Posterior cingulate gyrus (tissue), 11 donors: ENCODE measurements around the gene IFNG-AS1.

Source experiments
- DNase-seq, 10 donors: peaks; one replicate each; pipeline versions ENCODE4 v3.0.0 to v3.0.0-alpha.2; 2020 to 2021; ENCODE audit warnings: mixed read lengths in 3 of 10
- intact Hi-C: fragments of 100-400 bp; cut with DNase I; formaldehyde crosslinking; loops from one replicate; pipeline ENCODE4 v1.15.1; 2023

Gene IFNG-AS1

GRCh38 chr12:67991158-67991557 is 1.9 kb downstream of the IFNG-AS1 start:
- no peak for DNase-seq
- intact Hi-C loops, result no loop called here

GRCh38 chr12:67993143-67993542 is 3.9 kb downstream of the IFNG-AS1 start:
- DNase-seq, result no peak
- intact Hi-C loops, result no loop called here

GRCh38 chr12:67994046-67994445 is 4.8 kb downstream of the IFNG-AS1 start:
- DNase-seq, result no peak
- intact Hi-C loops, result no loop called here

- DNase-seq, result no peak
- intact Hi-C loops, result no loop called here
Observed at GRCh38 chr12:67996347-67996746, 7.1 kb downstream of the IFNG-AS1 start.

- intact Hi-C loops, result no loop called here
- no peak for DNase-seq
Observed at GRCh38 chr12:67998379-67998778, 9.1 kb downstream of the IFNG-AS1 start.

GRCh38 chr12:67999244-67999643 is 10.0 kb downstream of the IFNG-AS1 start:
- DNase-seq, result no peak
- intact Hi-C loops, result no loop called here

GRCh38 chr12:68001486-68002466 is 12.5 kb downstream of the IFNG-AS1 start:
- DNase-seq, result no peak
- intact Hi-C loops, result no loop called here

- intact Hi-C loops, result no loop called here
- no peak for DNase-seq
Observed at GRCh38 chr12:68003777-68004176, 14.5 kb downstream of the IFNG-AS1 start.

- intact Hi-C loops, result no loop called here
- DNase-seq, result no peak
Observed at GRCh38 chr12:68007033-68007432, 17.8 kb downstream of the IFNG-AS1 start.

GRCh38 chr12:68007466-68007865 is 18.2 kb downstream of the IFNG-AS1 start:
- intact Hi-C loops, result no loop called here
- DNase-seq, result no peak

GRCh38 chr12:68011206-68011881 is 22.1 kb downstream of the IFNG-AS1 start:
- no peak for DNase-seq
- intact Hi-C loops, result no loop called here

- intact Hi-C loops, result no loop called here
- no peak for DNase-seq
Observed at GRCh38 chr12:68011882-68012207, 22.6 kb downstream of the IFNG-AS1 start.

- intact Hi-C loops, result no loop called here
- DNase-seq, result no peak
Observed at GRCh38 chr12:68012712-68013111, 23.5 kb downstream of the IFNG-AS1 start.

- intact Hi-C loops, result no loop called here
- no peak for DNase-seq
Observed at GRCh38 chr12:68013181-68013580, 23.9 kb downstream of the IFNG-AS1 start.

GRCh38 chr12:68016136-68016535 is 26.9 kb downstream of the IFNG-AS1 start:
- intact Hi-C loops, result no loop called here
- DNase-seq, result no peak

- no peak for DNase-seq
- intact Hi-C loops, result no loop called here
Observed at GRCh38 chr12:68018315-68018714, 29.1 kb downstream of the IFNG-AS1 start.

GRCh38 chr12:68020049-68020448 is 30.8 kb downstream of the IFNG-AS1 start:
- DNase-seq, result no peak
- intact Hi-C loops, result no loop called here

GRCh38 chr12:68020699-68021098 is 31.5 kb downstream of the IFNG-AS1 start:
- intact Hi-C loops, result no loop called here
- no peak for DNase-seq

GRCh38 chr12:68028647-68029046 is 39.4 kb downstream of the IFNG-AS1 start:
- intact Hi-C loops, result no loop called here
- no peak for DNase-seq

GRCh38 chr12:68030248-68030647 is 41.0 kb downstream of the IFNG-AS1 start:
- intact Hi-C loops, result no loop called here
- DNase-seq, result no peak

- no peak for DNase-seq
- intact Hi-C loops, result no loop called here
Observed at GRCh38 chr12:68031174-68031573, 41.9 kb downstream of the IFNG-AS1 start.
